SK-N-SH (cell line): Measurements from ENCODE around the gene UBQLN3.

Source experiments
- EZH2phosphoT487 ChIP-seq: fragments of 200-600 bp; sonication (generic); IDR thresholded peaks from 2 replicates; pipeline ENCODE4 v1.6.1; 2017; ENCODE audit warnings: low read depth, mixed run types, mild to moderate bottlenecking, antibody characterized with exemption, moderate library complexity, borderline replicate concordance
- GATA2 ChIP-seq: sonication (generic); formaldehyde crosslinking; IDR thresholded peaks from 2 replicates; pipeline ENCODE4 v1.5.0; 2020; ENCODE audit warnings: mild to moderate bottlenecking, missing genetic modification reagents
- MAX ChIP-seq: IDR thresholded peaks from 2 replicates; pipeline ENCODE4 v1.4.0; 2012; ENCODE audit warnings: low read depth
- MEF2A ChIP-seq: IDR thresholded peaks from 2 replicates; pipeline ENCODE4 v1.4.0; 2012; ENCODE audit warnings: low read depth, borderline replicate concordance
- NFIC ChIP-seq: IDR thresholded peaks from 2 replicates; pipeline ENCODE4 v1.4.0; 2012; ENCODE audit warnings: borderline replicate concordance
- RAD21 ChIP-seq: IDR thresholded peaks from 2 replicates; pipeline ENCODE4 v1.6.1; 2012; ENCODE audit warnings: mild to moderate bottlenecking, low read length
- USF2 ChIP-seq: fragments of 150-350 bp; IDR thresholded peaks from 2 replicates; pipeline ENCODE4 v1.6.1; 2017; ENCODE audit warnings: antibody characterized with exemption, low read length, low read depth, borderline replicate concordance
- TF ChIP-seq, protein P1 (sequence below): fragments of 200-600 bp; sonication (generic); IDR thresholded peaks from 2 replicates; pipeline ENCODE4 v1.6.1; 2017; ENCODE audit warnings: antibody characterized with exemption, mild to moderate bottlenecking, moderate library complexity

GRCh38 chr11:5557751-5558150, 48.0 kb upstream of the UBQLN3 start:
- TF ChIP-seq, protein P1, sequence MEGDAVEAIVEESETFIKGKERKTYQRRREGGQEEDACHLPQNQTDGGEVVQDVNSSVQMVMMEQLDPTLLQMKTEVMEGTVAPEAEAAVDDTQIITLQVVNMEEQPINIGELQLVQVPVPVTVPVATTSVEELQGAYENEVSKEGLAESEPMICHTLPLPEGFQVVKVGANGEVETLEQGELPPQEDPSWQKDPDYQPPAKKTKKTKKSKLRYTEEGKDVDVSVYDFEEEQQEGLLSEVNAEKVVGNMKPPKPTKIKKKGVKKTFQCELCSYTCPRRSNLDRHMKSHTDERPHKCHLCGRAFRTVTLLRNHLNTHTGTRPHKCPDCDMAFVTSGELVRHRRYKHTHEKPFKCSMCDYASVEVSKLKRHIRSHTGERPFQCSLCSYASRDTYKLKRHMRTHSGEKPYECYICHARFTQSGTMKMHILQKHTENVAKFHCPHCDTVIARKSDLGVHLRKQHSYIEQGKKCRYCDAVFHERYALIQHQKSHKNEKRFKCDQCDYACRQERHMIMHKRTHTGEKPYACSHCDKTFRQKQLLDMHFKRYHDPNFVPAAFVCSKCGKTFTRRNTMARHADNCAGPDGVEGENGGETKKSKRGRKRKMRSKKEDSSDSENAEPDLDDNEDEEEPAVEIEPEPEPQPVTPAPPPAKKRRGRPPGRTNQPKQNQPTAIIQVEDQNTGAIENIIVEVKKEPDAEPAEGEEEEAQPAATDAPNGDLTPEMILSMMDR = no peak
- TF ChIP-seq EZH2phosphoT487 (no peak), MAX (no peak), USF2 (no peak), MEF2A (no peak), RAD21 (no peak), GATA2 (CRISPR knock-in tag) (no peak), NFIC (no peak)
